HL-60 (cell line): Measurements from ENCODE around the gene CCDC197.

Source experiments
- CTCF ChIP-seq: IDR thresholded peaks from one replicate; pipeline ENCODE4 v1.5.1; 2011; ENCODE audit warnings: low read length, control low read depth, inconsistent platforms; ENCODE audit not compliant: insufficient read depth
- GABPA ChIP-seq: IDR thresholded peaks from 2 replicates; pipeline ENCODE4 v1.6.1; 2012; ENCODE audit warnings: low read depth
- POLR2AphosphoS5 ChIP-seq: IDR thresholded peaks from 2 replicates; pipeline ENCODE4 v1.6.1; 2012; ENCODE audit warnings: low read depth
- REST ChIP-seq: IDR thresholded peaks from 2 replicates; pipeline ENCODE4 v1.6.1; 2012; ENCODE audit warnings: low read depth; ENCODE audit not compliant: insufficient replicate concordance
- SPI1 ChIP-seq: IDR thresholded peaks from 2 replicates; pipeline ENCODE4 v1.6.1; 2012; ENCODE audit warnings: low read depth, mild to moderate bottlenecking, borderline replicate concordance

GRCh38 chr14:94021416-94022157 is 24.5 kb downstream of the CCDC197 start:
- no peak for TF ChIP-seq CTCF
- no peak for TF ChIP-seq SPI1
- TF ChIP-seq GABPA = no peak
- TF ChIP-seq REST = no peak
- TF ChIP-seq POLR2AphosphoS5 = no peak
